HepG2 (cell line): Measurements from ENCODE around the gene SLC29A3. TPM values are rescaled to one million over a fixed set of nuclear protein-coding genes. Genes with fewer than 3 reads are reported as not detected.

Experiments used
- HNF4A ChIP-seq: sonication (generic); formaldehyde crosslinking; IDR thresholded peaks from 2 replicates; pipeline ENCODE4 v1.4.0; 2020; ENCODE audit warnings: missing genetic modification reagents
- HNF4G ChIP-seq, 2 experiments: sonication (generic) in 1 of 2; formaldehyde crosslinking in 1 of 2; IDR thresholded peaks; 2 replicates each; pipeline versions ENCODE4 v1.4.0 to v1.6.1; 2011 to 2020; ENCODE audit warnings: borderline replicate concordance in 2 of 2, low read depth in 2 of 2, mild to moderate bottlenecking in 2 of 2, low read length in 1 of 2, missing genetic modification reagents in 1 of 2, moderate library complexity in 1 of 2
- JARID2 ChIP-seq: sonication (generic); formaldehyde crosslinking; IDR thresholded peaks from 2 replicates; pipeline ENCODE4 v1.8.1; 2023; ENCODE audit warnings: missing genetic modification reagents, inconsistent platforms; ENCODE audit not compliant: insufficient replicate concordance
- KMT2B ChIP-seq: IDR thresholded peaks from 2 replicates; pipeline ENCODE4 v1.6.1; 2016; ENCODE audit warnings: missing genetic modification reagents, missing compliant biosample characterization
- MXI1 ChIP-seq: IDR thresholded peaks from 3 replicates; pipeline ENCODE4 v1.6.1; 2012; ENCODE audit warnings: low read depth, low read length, inconsistent platforms, borderline replicate concordance
- NFYB ChIP-seq: sonication (generic); formaldehyde crosslinking; IDR thresholded peaks from 2 replicates; pipeline ENCODE4 v1.4.0; 2020; ENCODE audit warnings: missing genetic modification reagents
- NR2F2 ChIP-seq: IDR thresholded peaks from 2 replicates; pipeline ENCODE4 v1.6.1; 2012; ENCODE audit warnings: low read depth, inconsistent platforms, borderline replicate concordance
- RARG ChIP-seq: sonication (generic); formaldehyde crosslinking; IDR thresholded peaks from 2 replicates; pipeline ENCODE4 v1.4.0; 2020; ENCODE audit warnings: low read depth, mild to moderate bottlenecking, missing genetic modification reagents
- SATB2 ChIP-seq: sonication (generic); formaldehyde crosslinking; IDR thresholded peaks from 2 replicates; pipeline ENCODE4 v1.5.0; 2020; ENCODE audit warnings: missing genetic modification reagents
- TBP ChIP-seq: sonication (generic); formaldehyde crosslinking; IDR thresholded peaks from 2 replicates; pipeline ENCODE4 v1.5.0; 2020; ENCODE audit warnings: missing genetic modification reagents
- ZBTB42 ChIP-seq: sonication (generic); formaldehyde crosslinking; IDR thresholded peaks from 2 replicates; pipeline ENCODE4 v1.5.0; 2020; ENCODE audit warnings: mild to moderate bottlenecking, missing genetic modification reagents
- ZMYM2 ChIP-seq: sonication (generic); formaldehyde crosslinking; IDR thresholded peaks from 2 replicates; pipeline ENCODE4 v1.8.0; 2022; ENCODE audit warnings: mild to moderate bottlenecking, missing genetic modification reagents
- ZNF12 ChIP-seq: sonication (generic); formaldehyde crosslinking; IDR thresholded peaks from 2 replicates; pipeline ENCODE4 v1.5.0; 2020; ENCODE audit warnings: missing genetic modification reagents
- ZNF557 ChIP-seq: sonication (generic); formaldehyde crosslinking; IDR thresholded peaks from 2 replicates; pipeline ENCODE4 v1.4.0; 2020; ENCODE audit warnings: missing genetic modification reagents
- ZNF558 ChIP-seq: sonication (generic); formaldehyde crosslinking; IDR thresholded peaks from 2 replicates; pipeline ENCODE4 v1.9.0; 2022; ENCODE audit warnings: mild to moderate bottlenecking, missing genetic modification reagents, borderline replicate concordance
- ZNF605 ChIP-seq: sonication (generic); formaldehyde crosslinking; IDR thresholded peaks from 2 replicates; pipeline ENCODE4 v1.8.0; 2022; ENCODE audit warnings: mild to moderate bottlenecking, missing genetic modification reagents
- polyA plus RNA-seq, 8 experiments: library from polyadenylated mRNA; depleted of rRNA in 3 of 8; stranded (reverse) in 7 of 8; unstranded in 1 of 8; fragments of >200 nt; fragmentation: Illumina TruSeq in 4 of 8; extraction: Trizol in 4 of 8; gene quantifications; 2 replicates each; pipeline versions ENCODE4 v1.2.1 to v1.2.3, GENCODE V29; 2011 to 2016; ENCODE audit warnings: low read depth in 4 of 8, missing spikeins in 1 of 8, mixed read lengths in 1 of 8; ENCODE audit not compliant: insufficient read depth in 1 of 8
- total RNA-seq, 5 experiments: library from RNA; depleted of rRNA; stranded (reverse); fragments of >200 nt; fragmentation: Illumina TruSeq; extraction: Trizol; gene quantifications; 2 replicates each; pipeline ENCODE4 v1.2.3, GENCODE V29; 2016; ENCODE audit warnings: low read depth in 1 of 5
- TF ChIP-seq, protein P1 (sequence below): sonication (generic); formaldehyde crosslinking; conservative IDR thresholded peaks from 2 replicates; pipeline ENCODE4 v1.4.0; 2020; ENCODE audit warnings: missing genetic modification reagents
- TF ChIP-seq, protein P2 (sequence below): sonication (generic); formaldehyde crosslinking; IDR thresholded peaks from 2 replicates; pipeline ENCODE4 v1.9.0; 2022; ENCODE audit warnings: low read depth, missing genetic modification reagents
- TF ChIP-seq, protein P3 (sequence below): sonication (generic); formaldehyde crosslinking; IDR thresholded peaks from 2 replicates; pipeline ENCODE4 v1.5.0; 2020; ENCODE audit warnings: mild to moderate bottlenecking, low read depth, missing genetic modification reagents, borderline replicate concordance
- TF ChIP-seq, protein P4 (sequence below): sonication (generic); IDR thresholded peaks from 2 replicates; pipeline ENCODE4 v1.6.1; 2016; ENCODE audit warnings: low read depth, borderline replicate concordance
- TF ChIP-seq, protein P5 (sequence below): IDR thresholded peaks from 2 replicates; pipeline ENCODE4 v1.6.1; 2016; ENCODE audit warnings: mild to moderate bottlenecking, missing biosample characterization, missing genetic modification reagents
- TF ChIP-seq, protein P6 (sequence below): sonication (generic); formaldehyde crosslinking; IDR thresholded peaks from 2 replicates; pipeline ENCODE4 v1.4.0; 2020; ENCODE audit warnings: mild to moderate bottlenecking, missing genetic modification reagents
- TF ChIP-seq, protein P7 (sequence below): sonication (generic); formaldehyde crosslinking; IDR thresholded peaks from 2 replicates; pipeline ENCODE4 v1.4.0; 2020; ENCODE audit warnings: mild to moderate bottlenecking, missing genetic modification reagents

Gene SLC29A3
- total and polyA plus RNA-seq, 2 of the 13 experiments (the other 11 are each of a cell fraction or from before 2014, with no cell fraction given) = 8.6 to 11.8 TPM

DNA sequence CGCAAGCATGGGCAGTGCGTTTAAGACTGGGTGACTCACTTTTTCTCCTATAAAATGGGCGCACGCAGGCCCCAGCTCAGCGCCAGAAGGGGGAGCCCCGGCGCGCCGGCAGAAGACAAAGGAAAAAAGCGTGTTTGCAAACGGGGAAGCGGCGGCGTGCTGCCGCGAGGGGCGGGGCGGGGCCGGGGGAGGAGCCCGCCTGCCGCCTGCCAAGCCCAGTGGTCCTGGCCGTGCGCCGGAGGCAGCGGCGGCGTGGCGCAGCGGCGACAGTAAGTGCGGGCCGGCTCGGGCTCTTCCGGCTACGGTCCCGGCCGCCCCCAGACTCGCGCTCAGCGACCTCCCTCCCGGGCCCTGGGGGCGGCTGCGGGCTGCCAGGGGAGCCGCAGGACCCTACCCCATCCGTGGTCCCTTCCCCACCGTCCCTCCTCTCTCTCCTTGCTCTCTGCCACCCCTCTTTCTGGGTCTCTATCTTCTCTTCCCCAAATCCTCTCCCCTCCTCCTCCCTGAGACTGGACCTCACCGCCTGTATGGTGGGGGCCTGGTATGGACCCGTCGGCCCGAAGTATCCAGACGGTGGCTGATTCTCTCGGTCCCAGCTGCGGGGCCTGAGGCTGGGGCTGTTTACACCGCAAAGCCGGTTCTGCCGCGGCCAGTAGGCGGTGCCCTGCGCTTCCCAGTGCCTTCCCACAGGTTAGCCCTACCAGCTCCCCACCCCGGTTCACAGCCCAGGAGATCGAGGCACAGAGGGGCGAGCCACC, at the start of gene SLC29A3 (continued):
- TF ChIP-seq, protein P1, sequence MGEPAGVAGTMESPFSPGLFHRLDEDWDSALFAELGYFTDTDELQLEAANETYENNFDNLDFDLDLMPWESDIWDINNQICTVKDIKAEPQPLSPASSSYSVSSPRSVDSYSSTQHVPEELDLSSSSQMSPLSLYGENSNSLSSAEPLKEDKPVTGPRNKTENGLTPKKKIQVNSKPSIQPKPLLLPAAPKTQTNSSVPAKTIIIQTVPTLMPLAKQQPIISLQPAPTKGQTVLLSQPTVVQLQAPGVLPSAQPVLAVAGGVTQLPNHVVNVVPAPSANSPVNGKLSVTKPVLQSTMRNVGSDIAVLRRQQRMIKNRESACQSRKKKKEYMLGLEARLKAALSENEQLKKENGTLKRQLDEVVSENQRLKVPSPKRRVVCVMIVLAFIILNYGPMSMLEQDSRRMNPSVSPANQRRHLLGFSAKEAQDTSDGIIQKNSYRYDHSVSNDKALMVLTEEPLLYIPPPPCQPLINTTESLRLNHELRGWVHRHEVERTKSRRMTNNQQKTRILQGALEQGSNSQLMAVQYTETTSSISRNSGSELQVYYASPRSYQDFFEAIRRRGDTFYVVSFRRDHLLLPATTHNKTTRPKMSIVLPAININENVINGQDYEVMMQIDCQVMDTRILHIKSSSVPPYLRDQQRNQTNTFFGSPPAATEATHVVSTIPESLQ (CRISPR knock-in tag) = peak; percentile 54; the same call in 1 of the 2 replicates
- TF ChIP-seq, protein P2, sequence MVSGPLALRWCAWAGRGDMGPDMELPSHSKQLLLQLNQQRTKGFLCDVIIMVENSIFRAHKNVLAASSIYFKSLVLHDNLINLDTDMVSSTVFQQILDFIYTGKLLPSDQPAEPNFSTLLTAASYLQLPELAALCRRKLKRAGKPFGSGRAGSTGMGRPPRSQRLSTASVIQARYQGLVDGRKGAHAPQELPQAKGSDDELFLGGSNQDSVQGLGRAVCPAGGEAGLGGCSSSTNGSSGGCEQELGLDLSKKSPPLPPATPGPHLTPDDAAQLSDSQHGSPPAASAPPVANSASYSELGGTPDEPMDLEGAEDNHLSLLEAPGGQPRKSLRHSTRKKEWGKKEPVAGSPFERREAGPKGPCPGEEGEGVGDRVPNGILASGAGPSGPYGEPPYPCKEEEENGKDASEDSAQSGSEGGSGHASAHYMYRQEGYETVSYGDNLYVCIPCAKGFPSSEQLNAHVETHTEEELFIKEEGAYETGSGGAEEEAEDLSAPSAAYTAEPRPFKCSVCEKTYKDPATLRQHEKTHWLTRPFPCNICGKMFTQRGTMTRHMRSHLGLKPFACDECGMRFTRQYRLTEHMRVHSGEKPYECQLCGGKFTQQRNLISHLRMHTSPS (CRISPR knock-in tag) = peak; percentile 62; the same call in 1 of the 2 replicates
- no peak for TF ChIP-seq ZNF558 (CRISPR knock-in tag)
- no peak for TF ChIP-seq ZNF12
- no peak for TF ChIP-seq NR2F2
- TF ChIP-seq TBP (CRISPR knock-in tag) = no peak
- no peak for TF ChIP-seq ZNF605 (CRISPR knock-in tag)
- TF ChIP-seq MXI1 = peak; percentile 47; the same call in 1 of the 3 replicates
- TF ChIP-seq, protein P3, sequence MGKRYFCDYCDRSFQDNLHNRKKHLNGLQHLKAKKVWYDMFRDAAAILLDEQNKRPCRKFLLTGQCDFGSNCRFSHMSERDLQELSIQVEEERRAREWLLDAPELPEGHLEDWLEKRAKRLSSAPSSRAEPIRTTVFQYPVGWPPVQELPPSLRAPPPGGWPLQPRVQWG (CRISPR knock-in tag) = no peak
- no peak for TF ChIP-seq JARID2 (CRISPR knock-in tag)
- TF ChIP-seq KMT2B = 0 out of 2 replicates have a peak, but pooled peaks have one; percentile 15
- TF ChIP-seq SATB2 (CRISPR knock-in tag) = no peak
- TF ChIP-seq ZMYM2 (CRISPR knock-in tag) = 0 out of 2 replicates have a peak, but pooled peaks have one; percentile 10
- TF ChIP-seq ZBTB42 (CRISPR knock-in tag) = no peak
- TF ChIP-seq ZNF557 (CRISPR knock-in tag) = no peak
- TF ChIP-seq, protein P4, sequence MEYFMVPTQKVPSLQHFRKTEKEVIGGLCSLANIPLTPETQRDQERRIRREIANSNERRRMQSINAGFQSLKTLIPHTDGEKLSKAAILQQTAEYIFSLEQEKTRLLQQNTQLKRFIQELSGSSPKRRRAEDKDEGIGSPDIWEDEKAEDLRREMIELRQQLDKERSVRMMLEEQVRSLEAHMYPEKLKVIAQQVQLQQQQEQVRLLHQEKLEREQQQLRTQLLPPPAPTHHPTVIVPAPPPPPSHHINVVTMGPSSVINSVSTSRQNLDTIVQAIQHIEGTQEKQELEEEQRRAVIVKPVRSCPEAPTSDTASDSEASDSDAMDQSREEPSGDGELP = peak; percentile 59; the same call in 1 of the 2 replicates
- TF ChIP-seq HNF4G (IDR thresholded peaks at IDR 0.05; ENCODE audit: borderline replicate concordance, low read depth, low read length) = no peak
- TF ChIP-seq HNF4G (CRISPR knock-in tag; IDR thresholded peaks at IDR 0.05; ENCODE audit: borderline replicate concordance, low read depth) = no peak
- no peak for TF ChIP-seq HNF4A (CRISPR knock-in tag)
- TF ChIP-seq NFYB (CRISPR knock-in tag) = peak; percentile 8; the same call in 1 of the 2 replicates
- TF ChIP-seq, protein P5, sequence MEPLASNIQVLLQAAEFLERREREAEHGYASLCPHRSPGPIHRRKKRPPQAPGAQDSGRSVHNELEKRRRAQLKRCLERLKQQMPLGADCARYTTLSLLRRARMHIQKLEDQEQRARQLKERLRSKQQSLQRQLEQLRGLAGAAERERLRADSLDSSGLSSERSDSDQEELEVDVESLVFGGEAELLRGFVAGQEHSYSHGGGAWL (CRISPR knock-in tag) = peak; percentile 58; the same call in 1 of the 2 replicates
- TF ChIP-seq, protein P6, sequence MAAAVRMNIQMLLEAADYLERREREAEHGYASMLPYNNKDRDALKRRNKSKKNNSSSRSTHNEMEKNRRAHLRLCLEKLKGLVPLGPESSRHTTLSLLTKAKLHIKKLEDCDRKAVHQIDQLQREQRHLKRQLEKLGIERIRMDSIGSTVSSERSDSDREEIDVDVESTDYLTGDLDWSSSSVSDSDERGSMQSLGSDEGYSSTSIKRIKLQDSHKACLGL (CRISPR knock-in tag) = peak; percentile 40; the same call in 1 of the 2 replicates
- TF ChIP-seq, protein P7, sequence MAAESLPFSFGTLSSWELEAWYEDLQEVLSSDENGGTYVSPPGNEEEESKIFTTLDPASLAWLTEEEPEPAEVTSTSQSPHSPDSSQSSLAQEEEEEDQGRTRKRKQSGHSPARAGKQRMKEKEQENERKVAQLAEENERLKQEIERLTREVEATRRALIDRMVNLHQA = no peak
- TF ChIP-seq RARG = no peak
